HG02870 (cell line): ENCODE results near the gene PAFAH2.

ENCODE experiments used
- ATAC-seq: cut with Tn5 transposase; IDR thresholded peaks from one replicate; pipeline ENCODE4 v1.9.1; 2021; ENCODE audit warnings: mild to moderate bottlenecking, moderate library complexity; ENCODE audit not compliant: unreplicated experiment

PAFAH2 gene

DNA sequence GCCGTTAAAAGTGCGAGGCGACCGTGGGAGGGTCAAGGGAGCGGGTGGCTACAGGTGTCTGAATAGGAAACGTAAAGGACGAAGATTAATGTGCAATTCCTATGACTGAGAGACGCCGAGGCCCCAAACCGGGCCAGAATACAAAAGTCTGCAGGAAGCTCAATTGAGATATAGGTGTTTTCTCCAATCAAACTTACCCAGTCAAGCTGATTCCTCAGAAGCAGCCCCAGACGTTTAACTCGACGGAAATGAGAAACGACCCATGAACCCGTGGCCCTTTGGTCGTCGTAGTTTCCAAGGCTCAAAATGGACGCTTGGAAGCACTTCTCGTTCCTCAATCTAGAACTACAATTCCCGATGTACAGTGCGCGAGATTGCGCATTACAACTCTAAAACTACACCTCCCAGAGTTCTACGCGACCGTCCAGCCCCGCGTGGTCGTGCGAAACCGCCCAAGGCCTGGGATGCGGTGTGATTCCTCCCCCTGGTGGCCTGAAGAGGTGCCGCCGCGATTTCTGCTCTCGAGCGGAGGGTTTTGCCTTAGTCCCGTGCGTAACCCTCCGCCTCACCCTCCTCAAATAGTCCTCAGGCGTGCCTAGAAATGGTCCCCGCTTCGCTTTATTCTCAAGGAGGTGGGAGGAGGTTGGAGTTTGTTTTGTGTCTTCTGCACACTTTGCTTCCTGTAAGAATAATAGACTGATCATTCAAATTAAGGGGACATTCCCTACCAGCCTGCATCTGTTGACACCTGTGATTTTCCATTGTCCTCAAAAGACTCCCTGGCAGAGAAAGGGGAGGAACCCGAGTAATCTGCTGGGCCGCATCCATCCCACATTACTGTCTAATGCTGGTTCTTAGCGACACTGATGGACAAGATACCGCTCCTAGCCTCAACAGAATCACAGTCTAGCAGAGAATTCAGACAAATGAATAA is at the start of gene PAFAH2:
Gene PAFAH2 (minus strand): TSS at position 236 of the 934 bp plus-strand sequence. CDS start 7,247 bp downstream, outside the sequence.
- peak; percentile 97 for ATAC-seq

DNA sequence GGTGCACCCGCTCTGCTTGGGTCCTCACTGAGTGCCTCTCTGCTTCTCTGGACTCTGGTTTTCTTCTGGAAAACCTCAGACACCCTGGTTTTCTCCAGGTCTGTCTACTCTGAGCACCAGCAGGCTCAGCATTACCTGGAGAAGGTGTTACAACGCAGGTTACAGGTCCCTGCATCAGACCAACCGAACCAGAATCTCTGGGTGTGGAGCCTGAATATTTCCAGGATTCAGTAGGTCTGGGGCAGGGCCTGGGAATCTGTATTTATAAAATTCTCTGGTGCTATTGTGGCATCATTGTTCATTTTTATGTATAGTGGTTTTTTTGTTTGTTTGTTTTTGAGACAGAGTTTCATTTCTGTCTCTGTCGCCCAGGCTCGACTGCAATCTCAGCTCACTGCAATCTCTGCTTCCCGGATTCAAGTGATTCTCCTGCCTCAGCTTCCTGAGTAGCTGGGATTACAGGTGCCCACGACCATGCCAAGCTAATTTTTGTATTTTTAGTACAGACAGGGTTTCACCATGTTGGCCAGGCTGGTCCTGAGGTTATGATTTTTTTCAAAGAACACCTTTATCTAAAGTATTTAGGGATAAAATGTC is 49.5 kb upstream of the PAFAH2 start:
- no peak for ATAC-seq

DNA sequence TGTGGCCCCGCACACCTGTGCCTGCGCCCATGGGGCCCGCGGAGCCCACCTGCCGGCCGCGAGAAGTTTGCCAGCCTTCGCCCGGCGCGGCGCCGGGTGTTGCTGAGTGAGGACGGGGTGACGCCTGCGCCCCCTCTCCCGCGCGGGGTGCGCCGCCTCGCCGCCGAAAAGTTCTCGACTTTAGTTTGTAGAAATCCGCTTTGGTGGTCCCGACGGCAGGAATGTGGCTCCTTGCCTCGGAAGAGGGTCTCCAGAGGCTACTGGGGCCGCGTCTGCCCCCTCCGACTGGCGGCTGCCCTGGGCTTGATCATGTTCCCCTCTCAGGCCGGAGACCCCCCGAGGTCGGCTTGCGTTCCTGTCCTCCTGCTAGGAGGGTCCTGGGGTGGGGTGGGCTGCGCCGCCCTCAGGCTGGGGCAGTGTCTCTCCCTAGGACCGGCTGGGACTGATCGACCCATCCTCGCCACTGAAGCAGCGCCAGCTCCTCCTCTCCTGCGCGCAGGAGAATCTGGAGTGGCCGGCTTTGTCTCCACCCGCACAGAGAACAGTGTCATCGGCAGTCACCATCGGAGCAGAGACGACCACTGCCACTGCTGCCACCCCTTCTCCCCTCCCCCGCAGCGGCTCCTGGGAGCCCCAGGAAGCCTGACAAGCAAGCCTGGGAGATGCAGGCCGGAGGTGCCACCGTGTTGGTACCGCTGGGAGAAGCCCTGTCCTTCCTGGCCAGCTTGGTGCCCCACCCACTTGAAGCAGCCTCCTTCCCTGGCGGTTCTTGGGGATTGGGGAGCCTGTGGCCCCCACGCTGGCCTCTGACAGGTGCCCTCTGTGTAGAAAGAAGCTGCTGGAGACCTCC is 48.6 kb upstream of the PAFAH2 start:
- ATAC-seq: no peak

DNA sequence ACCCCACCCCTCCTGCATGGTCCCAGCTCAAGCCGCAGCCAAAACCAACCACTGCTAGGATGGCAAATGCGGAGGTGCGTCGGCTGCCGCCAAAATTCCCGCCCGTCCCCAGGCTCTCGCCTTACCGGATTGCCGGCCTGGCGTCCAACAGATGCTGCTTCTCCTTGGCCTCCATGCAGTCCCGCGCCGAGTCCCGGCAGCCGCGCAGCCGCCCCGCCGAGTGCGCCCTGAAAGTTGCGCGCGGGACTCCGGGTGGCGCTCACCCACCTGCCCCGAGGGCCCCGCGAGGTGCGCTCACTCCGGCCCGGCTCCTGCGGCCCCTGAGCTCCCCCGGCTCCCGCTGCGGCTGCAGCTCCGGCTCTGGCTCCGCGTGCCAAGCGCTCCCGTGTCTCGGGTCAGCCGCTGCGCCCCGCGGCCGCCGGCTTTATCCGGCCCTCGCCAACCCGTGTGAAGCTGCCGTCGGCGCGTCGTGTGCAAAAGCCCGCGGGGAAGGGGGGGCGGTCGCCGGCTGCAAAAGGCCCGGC is 47.9 kb upstream of the PAFAH2 start, which contains the start of gene SLC30A2:
Gene SLC30A2 (minus strand): TSS at position 397 of the 524 bp plus-strand sequence. CDS start 222 bp downstream, at position 175.
- ATAC-seq: no peak

DNA sequence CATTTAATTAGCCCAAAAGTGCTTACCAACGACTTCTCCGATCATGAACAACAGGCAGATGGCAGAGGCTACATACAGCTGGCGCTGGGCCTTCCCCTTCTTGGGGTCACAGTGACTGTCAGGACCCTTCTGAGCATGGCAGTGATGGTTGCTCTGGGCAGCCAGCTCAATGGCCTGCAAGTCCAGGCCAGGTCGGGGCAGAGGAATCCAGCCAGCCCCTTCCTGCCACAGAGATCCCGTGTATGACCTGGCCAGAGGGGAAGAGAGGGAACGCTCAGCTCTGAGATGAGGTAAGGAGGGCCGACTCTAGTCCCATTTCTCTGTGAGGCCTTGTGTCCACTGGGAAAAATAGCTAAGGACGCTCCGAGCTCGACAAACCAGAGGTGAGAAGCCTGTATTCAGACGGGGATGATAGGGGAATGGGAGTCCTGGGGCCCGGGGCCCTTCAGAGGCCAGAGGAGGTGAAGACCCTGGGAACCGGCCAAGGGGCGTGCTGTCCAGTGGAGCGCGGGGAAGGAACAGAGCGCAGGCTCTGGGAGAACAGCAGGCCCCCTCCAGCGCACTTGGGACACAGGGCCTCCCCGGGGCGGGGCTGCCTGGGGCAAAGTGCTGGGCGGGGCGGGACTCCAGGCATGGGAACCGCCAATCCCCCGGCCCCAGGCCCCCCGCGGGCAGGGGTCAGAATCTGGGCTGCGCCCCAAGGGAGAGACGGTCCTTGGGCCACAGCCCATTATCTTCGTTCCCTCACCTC is 47.3 kb upstream of the PAFAH2 start:
- ATAC-seq: no peak

DNA sequence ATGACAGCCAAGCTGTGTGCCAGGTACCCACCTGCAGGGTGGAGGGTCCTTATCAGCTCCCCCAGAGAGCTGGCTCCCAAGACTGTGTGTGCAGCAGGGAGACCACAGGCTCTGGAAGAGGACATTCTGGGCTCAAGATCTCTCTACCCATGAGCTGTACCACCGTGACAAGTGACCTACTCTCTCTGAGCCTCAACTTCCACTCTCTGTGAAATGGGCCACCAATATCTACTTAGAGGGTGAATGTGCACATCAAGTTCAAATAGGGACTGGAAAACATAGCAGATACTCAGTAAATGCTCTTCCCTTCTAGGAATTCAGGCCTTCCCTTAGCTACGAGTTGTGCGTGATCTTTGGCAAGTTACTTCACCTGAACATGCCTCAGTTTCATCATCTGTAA is 46.6 kb upstream of the PAFAH2 start:
- no peak for ATAC-seq

DNA sequence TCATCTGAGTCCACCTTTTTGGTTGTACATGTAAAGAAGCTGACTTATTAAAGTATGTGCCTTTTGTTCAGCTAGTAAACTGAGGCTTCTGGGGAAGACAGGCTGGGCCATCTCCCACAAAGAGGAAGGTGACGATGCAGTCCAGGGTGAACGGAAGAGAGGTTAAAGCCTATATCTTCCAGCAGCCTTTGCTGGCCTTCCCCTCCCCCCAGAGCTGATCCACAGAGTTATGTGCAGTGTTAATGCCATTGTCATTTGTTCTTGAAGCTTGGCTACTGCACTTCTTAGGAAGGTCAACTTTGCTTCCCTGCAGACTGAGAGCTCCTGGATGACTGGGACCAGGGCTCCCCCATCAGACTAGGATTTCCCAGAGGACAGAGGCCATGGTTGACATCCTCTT is 45.9 kb upstream of the PAFAH2 start:
- no peak for ATAC-seq

DNA sequence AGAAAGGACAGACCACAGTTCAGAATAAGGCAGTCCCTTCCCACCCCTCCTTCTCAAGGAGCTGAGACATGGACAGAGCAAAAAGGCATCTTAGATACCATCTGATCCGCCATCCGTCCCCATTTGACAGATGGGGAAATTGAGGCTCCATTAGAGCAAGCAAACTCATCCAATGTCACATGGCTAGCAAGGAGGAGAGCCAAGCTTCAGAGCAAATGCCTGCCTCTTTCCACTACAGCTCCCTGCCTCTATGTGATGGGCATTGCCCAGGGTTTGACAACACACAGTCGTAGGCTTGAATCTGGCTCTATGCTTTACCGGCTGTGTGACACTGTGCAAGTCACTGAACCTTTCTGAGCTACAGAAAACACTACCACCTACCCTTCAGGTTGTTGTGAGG is 44.1 kb upstream of the PAFAH2 start:
- ATAC-seq: no peak

DNA sequence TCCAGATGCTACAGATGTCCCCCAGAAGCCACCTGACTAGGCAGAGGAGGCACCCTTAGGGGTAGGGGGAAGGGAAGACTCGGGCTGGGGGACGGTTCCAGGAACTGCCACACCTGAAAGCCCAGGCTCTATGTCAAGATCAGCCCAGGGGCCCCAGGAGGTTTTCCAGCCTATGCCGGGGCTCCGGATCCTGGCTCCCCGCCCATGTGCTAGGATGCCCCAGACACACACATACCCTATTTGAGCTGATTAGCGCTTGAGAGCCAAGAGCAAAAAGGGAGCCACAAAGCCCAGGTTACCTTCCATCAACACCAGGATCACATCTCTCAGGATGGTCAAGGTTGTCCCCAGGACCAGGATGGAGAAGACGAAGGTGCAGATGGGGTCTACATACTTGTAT is 43.5 kb upstream of the PAFAH2 start:
- no peak for ATAC-seq

DNA sequence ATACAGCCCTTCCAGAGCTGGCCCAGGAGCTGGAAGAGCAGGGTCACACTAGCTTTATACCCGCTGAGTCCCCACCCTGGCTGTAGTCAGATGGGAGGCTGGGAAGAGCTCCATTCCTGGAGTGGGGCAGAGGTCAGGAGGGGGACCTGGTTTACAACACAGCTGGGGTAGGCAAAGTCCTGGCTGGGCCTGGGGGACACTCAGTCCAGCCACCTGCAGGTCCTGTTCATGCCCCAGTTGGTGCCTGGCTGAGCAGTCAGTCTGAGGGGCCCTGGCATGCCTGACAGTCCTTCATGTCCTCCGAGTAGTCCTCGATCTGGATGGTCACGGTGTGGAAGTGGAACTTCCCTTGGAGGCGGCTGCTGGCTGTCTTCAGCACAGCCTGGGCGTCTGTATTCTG is 41.0 kb upstream of the PAFAH2 start:
- ATAC-seq: no peak

DNA sequence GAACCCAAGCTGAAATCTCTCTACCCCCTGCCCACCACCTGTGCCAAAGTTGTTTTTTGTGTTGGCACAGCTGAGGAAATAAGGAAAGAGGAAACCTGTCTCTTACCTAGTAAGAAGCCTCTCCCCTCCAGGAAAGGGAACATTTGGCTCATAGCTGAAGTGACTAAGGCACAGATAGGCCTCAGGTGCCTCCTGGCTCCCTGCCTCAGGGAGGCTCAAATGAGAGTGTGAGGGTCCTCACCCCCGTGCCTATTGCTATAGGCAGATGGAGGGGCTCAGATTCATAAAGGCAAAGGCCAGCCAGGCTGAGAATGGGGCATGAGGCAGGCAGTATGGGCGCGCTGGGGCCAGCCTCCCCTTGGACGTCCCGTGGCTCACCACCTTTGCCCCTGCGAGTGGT is 40.6 kb upstream of the PAFAH2 start:
- ATAC-seq: no peak

DNA sequence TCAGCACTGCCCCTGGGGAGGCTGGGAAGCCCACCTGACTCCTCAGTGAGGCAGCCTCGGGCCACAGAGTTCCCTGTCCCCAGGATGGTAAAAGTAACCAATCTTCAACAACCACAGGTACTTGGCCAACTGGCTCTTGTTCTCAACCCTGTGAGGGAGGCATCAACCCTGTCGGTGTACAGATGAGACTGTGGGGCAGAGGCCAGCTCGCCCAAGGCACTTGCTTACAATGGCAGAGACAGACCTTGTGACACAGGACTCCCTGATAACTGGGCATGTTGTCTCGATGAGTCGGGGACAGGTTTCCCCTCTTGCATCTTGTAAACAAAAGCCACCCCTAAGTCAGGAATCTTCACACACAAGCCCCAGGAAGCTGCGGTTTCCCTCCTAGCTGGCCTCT is 40.0 kb upstream of the PAFAH2 start:
- ATAC-seq: no peak

DNA sequence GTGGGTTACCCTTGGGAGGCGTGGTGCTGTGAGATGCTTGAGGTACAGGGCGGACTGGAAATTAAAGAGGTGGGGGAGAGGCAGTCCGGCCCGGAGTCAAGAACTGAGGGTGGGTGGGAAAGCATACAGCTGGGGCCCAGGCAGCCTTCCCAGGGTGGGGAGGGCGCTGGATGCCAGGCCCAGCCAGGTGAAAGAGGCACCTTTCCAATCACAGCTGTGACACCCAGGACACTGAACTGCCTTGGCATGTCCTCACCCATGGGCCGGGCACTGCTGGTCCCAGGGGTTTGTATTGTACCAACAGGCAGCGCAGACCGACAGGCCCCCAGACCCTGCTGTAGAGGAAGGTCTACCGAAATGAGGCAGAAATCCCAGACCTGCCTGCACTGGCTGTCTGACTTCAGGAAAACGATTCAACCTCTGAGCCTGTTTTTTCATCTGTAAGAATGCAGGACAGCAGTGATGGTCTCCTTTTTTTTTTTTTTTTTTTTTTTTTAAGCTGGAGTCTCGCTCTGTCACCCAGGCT is 39.0 kb upstream of the PAFAH2 start:
- no peak for ATAC-seq

DNA sequence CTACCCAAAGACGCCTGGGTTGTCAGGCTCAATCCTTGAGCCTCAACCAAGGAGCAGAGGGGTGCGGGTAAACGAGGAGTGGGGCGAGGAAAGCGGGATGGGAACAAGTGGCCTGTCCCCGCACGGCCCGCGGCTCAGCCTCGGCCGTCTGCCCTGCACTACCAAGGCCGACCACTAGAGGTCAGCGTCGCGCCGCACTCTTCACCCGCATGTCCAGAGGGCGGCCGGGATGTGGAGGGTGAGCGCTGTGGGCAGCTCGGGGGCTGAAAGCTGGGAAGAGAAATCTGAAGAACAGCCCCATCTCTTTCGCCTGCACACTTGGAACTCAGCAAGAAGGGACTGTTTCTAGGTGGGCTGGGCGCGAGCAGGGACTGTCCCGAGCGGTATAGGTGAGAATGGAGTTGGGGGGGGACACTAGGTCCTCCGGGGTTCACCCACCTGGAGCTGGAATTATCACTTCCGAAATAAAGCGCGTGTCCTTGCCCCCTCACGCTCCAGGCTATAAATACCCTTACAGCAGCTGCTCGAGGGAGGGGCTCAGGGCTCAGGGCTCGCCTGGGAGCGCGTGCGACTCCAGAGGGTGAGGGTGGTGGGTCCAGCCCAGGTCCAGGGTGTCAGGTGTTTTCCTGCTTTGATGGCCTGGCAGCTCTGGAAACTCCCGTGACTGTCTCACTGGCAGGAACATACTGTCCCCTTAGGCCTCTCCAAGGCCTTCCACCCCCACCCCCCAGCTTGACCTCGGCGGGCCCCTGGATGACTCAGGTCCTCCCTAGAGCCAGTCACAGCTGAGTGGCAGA is 38.3 kb upstream of the PAFAH2 start:
- peak; percentile 38 for ATAC-seq

DNA sequence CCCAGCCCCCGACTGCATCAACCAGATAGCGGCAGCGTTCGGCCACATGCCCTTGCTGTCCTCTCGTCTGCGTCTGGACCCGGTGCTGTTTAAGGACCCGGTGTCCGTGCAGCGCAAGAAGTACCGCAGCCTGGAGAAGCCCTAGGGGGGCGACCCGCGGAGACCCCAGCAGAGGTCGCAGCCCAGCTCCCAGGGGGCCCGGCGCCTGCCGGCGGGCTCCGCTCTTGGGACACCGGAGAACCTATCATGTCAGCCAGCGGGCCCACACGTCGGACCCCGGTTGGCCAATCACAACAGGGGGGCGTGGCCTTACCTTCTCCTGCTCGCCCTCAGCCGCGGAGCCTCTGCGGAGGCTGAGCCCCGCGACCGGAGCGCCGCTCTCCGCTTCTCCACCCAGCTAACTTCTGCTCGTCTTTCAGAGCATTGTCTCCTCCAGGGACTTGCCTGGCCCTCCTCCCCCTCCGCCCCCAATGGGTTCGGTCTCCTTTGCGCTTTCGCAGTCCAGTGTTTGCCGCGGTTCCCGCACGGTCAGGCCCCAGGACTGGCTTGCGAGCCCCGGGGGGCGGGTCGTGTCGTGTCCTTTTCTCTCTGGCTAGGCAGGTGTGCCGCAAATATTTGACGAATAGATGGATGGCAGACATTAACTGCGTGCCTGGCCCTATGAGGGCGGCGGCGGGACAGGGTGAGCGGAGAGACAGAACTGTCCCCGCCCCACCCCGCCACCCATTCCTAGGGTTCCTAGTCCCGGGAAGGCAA is 37.5 kb upstream of the PAFAH2 start:
- peak; percentile 85 for ATAC-seq

DNA sequence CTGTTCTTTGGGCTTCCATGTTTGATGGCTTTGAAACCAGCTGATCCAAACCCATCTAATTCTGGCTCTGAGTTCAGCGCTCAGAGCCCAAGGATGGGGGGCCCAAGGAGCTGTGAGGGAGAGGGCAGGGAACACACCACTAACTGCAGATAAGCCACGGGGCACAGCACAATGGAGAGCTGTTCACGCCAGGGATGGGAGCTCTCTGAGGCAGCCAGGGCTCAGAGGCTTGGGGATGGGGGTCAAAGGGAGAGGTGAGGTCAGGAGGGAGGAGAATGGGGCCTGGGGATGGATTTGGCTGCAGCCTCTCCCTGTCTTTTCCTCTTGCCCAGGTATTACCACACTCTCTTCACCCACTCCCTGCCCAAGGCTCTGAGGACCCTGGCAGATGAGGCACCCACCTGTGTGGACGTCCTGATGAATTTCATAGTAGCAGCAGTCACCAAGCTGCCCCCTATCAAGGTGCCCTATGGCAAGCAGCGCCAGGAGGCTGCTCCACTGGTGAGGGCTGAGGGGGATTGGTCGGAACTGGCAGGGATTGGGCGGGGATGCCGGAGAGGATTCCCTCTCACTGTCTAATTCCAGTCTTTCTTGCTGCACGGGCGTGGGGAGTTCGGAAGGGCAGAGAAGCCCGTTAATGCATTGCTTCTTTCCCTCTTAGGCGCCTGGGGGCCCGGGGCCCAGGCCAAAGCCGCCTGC is 36.8 kb upstream of the PAFAH2 start:
- no peak for ATAC-seq

DNA sequence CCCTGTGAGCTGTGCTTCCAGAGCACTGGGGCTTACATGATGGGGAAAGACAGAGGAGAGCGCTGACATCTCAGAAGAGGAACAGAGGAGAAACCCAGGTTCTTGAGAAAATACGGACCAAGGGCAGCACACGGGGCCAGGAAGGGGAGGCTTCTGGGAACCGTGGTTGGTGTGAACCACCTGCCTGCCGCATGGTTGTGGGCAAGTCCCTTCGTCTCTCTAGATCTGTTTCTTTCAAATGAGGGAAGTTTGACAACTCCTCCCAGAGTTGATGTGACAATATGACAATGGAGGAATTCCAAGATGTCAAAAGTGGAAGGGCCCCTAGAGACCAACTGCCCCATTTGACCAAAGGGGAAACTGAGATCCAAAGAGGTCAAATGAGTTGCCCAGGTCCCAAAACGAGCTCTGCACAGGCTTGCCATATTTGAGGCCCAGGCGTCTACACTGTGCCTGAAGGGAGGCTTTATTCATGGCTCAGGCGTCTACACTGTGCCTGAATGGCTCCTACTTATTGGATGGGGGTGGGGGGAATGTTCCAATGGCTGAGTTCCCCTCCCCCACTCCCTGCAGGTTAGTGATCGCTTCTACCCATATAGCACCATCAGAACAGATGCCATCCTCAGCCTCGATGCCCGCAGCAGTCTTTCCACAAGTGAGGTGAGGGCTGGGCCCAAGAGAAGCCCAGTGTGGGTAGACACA is 34.9 kb upstream of the PAFAH2 start:
- no peak for ATAC-seq
